Adipocyte (in vitro differentiated cells): ENCODE measurements around the gene C16orf89.

Experiments
- DNase-seq: peaks from one replicate; pipeline ENCODE4 v3.0.0-alpha.2; 2015; ENCODE audit warnings: low read depth
- H3K27me3 ChIP-seq: replicated peaks from 2 replicates; pipeline ENCODE4 v1.7.0; 2013; ENCODE audit warnings: mild to moderate bottlenecking, low read length, moderate library complexity; ENCODE audit not compliant: control insufficient read depth, insufficient read depth
- H3K36me3 ChIP-seq: 2 replicates; pipeline ENCODE4 v1.7.0; 2013; ENCODE audit warnings: low read length, mild to moderate bottlenecking, moderate library complexity; ENCODE audit not compliant: control insufficient read depth, insufficient read depth, severe bottlenecking
- H3K4me1 ChIP-seq: 2 replicates; pipeline ENCODE4 v1.7.0; 2013; ENCODE audit warnings: mild to moderate bottlenecking, low read length, moderate library complexity; ENCODE audit not compliant: control insufficient read depth, insufficient read depth
- H3K4me3 ChIP-seq: 2 replicates; pipeline ENCODE4 v1.7.0; 2013; ENCODE audit warnings: mild to moderate bottlenecking, low read length, moderate library complexity
- H3K9ac ChIP-seq: 2 replicates; pipeline ENCODE4 v1.7.0; 2013; ENCODE audit warnings: mild to moderate bottlenecking, low read length, moderate library complexity
- H3K9me3 ChIP-seq: 2 replicates; pipeline ENCODE4 v1.7.0; 2013; ENCODE audit warnings: mild to moderate bottlenecking, low read length, moderate library complexity; ENCODE audit not compliant: control insufficient read depth

The C16orf89 gene

GRCh38 chr16:5069854-5070253, 4.1 kb upstream of the C16orf89 start:
- H3K4me3 ChIP-seq: no peak overlapping the region
- H3K4me1 ChIP-seq: peaks cover 22% of the 10 kb centered on the region
- no peak overlapping the region for H3K9ac ChIP-seq
- no peaks in the 10 kb centered on the region for H3K36me3 ChIP-seq
- no peak for DNase-seq
- H3K9me3 ChIP-seq: no peaks in the 10 kb centered on the region
- H3K27me3 ChIP-seq: peaks cover 9% of the 10 kb centered on the region

GRCh38 chr16:5069048-5069447, 3.3 kb upstream of the C16orf89 start:
- Histone ChIP-seq H3K9me3 (no peaks in the 10 kb centered on the region), H3K36me3 (no peaks in the 10 kb centered on the region), H3K9ac (no peak overlapping the region), H3K4me3 (no peak overlapping the region), H3K4me1 (peaks cover 22% of the 10 kb centered on the region), H3K27me3 (peaks cover 17% of the 10 kb centered on the region)
- no peak for DNase-seq

- Histone ChIP-seq H3K4me1 (peaks cover 9% of the 10 kb centered on the region), H3K9me3 (no peaks in the 10 kb centered on the region), H3K4me3 (no peak overlapping the region), H3K9ac (no peak overlapping the region), H3K36me3 (no peaks in the 10 kb centered on the region), H3K27me3 (peaks cover 35% of the 10 kb centered on the region)
- no peak for DNase-seq
Observed at GRCh38 chr16:5066511-5066910, 755 bp upstream of the C16orf89 start.

- no peaks in the 10 kb centered on the region for H3K9me3 ChIP-seq
- DNase-seq: no peak
- H3K4me3 ChIP-seq: peak overlapping the region; percentile 8
- H3K4me1 ChIP-seq: peaks cover 5% of the 10 kb centered on the region
- H3K27me3 ChIP-seq: peaks cover 37% of the 10 kb centered on the region
- no peak overlapping the region for H3K9ac ChIP-seq
- H3K36me3 ChIP-seq: no peaks in the 10 kb centered on the region
Observed at GRCh38 chr16:5065326-5065725, 430 bp downstream of the C16orf89 start.

GRCh38 chr16:5064915-5065314, 841 bp downstream of the C16orf89 start:
- Histone ChIP-seq H3K9ac (no peak overlapping the region), H3K36me3 (no peaks in the 10 kb centered on the region), H3K4me3 (no peak overlapping the region), H3K27me3 (peaks cover 39% of the 10 kb centered on the region), H3K9me3 (no peaks in the 10 kb centered on the region), H3K4me1 (peaks cover 5% of the 10 kb centered on the region)
- no peak for DNase-seq

- Histone ChIP-seq H3K27me3 (peaks cover 41% of the 10 kb centered on the region), H3K36me3 (no peaks in the 10 kb centered on the region), H3K4me1 (peaks cover 5% of the 10 kb centered on the region), H3K9ac (no peak overlapping the region), H3K4me3 (no peak overlapping the region), H3K9me3 (no peaks in the 10 kb centered on the region)
- no peak for DNase-seq
Observed at GRCh38 chr16:5062790-5063765, 2.7 kb downstream of the C16orf89 start.

GRCh38 chr16:5062051-5062450, 3.7 kb downstream of the C16orf89 start:
- no peak for DNase-seq
- H3K4me3 ChIP-seq: no peak overlapping the region
- peaks cover 5% of the 10 kb centered on the region for H3K4me1 ChIP-seq
- no peaks in the 10 kb centered on the region for H3K9me3 ChIP-seq
- no peaks in the 10 kb centered on the region for H3K36me3 ChIP-seq
- H3K9ac ChIP-seq: no peak overlapping the region
- peaks cover 38% of the 10 kb centered on the region for H3K27me3 ChIP-seq

GRCh38 chr16:5060073-5060641, 5.6 kb downstream of the C16orf89 start:
- Histone ChIP-seq H3K4me3 (no peak overlapping the region), H3K4me1 (no peaks in the 10 kb centered on the region), H3K9me3 (no peaks in the 10 kb centered on the region), H3K27me3 (peaks cover 40% of the 10 kb centered on the region), H3K36me3 (no peaks in the 10 kb centered on the region), H3K9ac (no peak overlapping the region)
- no peak for DNase-seq

- H3K4me3 ChIP-seq: no peak overlapping the region
- H3K4me1 ChIP-seq: no peaks in the 10 kb centered on the region
- no peaks in the 10 kb centered on the region for H3K9me3 ChIP-seq
- H3K36me3 ChIP-seq: no peaks in the 10 kb centered on the region
- DNase-seq: no peak
- H3K27me3 ChIP-seq: peaks cover 36% of the 10 kb centered on the region
- H3K9ac ChIP-seq: no peak overlapping the region
Observed at GRCh38 chr16:5059386-5060072, 6.2 kb downstream of the C16orf89 start.

GRCh38 chr16:5058476-5058875, 7.3 kb downstream of the C16orf89 start:
- H3K27me3 ChIP-seq: peaks cover 29% of the 10 kb centered on the region
- H3K36me3 ChIP-seq: no peaks in the 10 kb centered on the region
- no peak overlapping the region for H3K4me3 ChIP-seq
- H3K4me1 ChIP-seq: no peaks in the 10 kb centered on the region
- H3K9ac ChIP-seq: no peak overlapping the region
- H3K9me3 ChIP-seq: no peaks in the 10 kb centered on the region
- no peak for DNase-seq

GRCh38 chr16:5056352-5056751, 9.4 kb downstream of the C16orf89 start:
- Histone ChIP-seq H3K36me3 (no peaks in the 10 kb centered on the region), H3K9me3 (no peaks in the 10 kb centered on the region), H3K27me3 (peaks cover 12% of the 10 kb centered on the region), H3K9ac (no peak overlapping the region), H3K4me1 (no peaks in the 10 kb centered on the region), H3K4me3 (no peak overlapping the region)
- no peak for DNase-seq
